Measurements from ENCODE around the gene NEGR1. TPM values are rescaled to one million over a fixed set of nuclear protein-coding genes. Genes with fewer than 3 reads are reported as not detected.

Gene NEGR1
- total RNA-seq, 1 donor from 2014 or later = 19.2 TPM

DNA sequence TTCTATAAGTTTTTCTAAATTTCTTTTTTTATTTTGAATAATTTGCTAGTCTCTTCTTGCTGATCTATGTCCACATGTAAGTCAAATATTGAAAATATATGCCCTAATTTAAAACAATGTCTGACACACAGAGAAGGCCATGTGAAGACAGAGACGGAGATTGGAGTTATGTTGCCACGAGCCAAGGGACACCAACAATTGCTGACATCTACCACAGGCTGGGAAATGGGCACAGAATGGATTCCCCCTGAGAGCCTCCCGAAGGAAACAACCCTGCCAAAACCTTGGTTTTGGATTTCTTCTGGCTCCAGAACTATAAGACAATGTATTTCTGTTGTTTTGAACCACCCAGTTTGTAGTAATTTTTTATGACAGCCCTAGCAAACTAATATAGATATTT, 716.5 kb downstream of the NEGR1 start:
- no peak for DNase-seq (ENCODE audit: extremely low spot score in 2 of 2)
- H3K4me1 ChIP-seq = no peaks in the 10 kb centered on the region
- TF ChIP-seq POLR2AphosphoS5 (IDR thresholded peaks at IDR 0.05; ENCODE audit: insufficient read depth in 1 of 2, low read depth in 1 of 2) = no peak
- TF ChIP-seq POLR2A (IDR thresholded peaks at IDR 0.05) = no peak
- TF ChIP-seq, protein P1, sequence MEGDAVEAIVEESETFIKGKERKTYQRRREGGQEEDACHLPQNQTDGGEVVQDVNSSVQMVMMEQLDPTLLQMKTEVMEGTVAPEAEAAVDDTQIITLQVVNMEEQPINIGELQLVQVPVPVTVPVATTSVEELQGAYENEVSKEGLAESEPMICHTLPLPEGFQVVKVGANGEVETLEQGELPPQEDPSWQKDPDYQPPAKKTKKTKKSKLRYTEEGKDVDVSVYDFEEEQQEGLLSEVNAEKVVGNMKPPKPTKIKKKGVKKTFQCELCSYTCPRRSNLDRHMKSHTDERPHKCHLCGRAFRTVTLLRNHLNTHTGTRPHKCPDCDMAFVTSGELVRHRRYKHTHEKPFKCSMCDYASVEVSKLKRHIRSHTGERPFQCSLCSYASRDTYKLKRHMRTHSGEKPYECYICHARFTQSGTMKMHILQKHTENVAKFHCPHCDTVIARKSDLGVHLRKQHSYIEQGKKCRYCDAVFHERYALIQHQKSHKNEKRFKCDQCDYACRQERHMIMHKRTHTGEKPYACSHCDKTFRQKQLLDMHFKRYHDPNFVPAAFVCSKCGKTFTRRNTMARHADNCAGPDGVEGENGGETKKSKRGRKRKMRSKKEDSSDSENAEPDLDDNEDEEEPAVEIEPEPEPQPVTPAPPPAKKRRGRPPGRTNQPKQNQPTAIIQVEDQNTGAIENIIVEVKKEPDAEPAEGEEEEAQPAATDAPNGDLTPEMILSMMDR (IDR thresholded peaks at IDR 0.05) = no peak
- no peaks in the 10 kb centered on the region for H3K9me3 ChIP-seq
- no peaks in the 10 kb centered on the region for H3K36me3 ChIP-seq
- no peak overlapping the region for H3K4me3 ChIP-seq
- no peaks in the 10 kb centered on the region for H3K27me3 ChIP-seq
- intact Hi-C loops (cut with DNase I) = no loop called here
- H3K27ac ChIP-seq = no peak overlapping the region

GRCh38 chr1:71565262-71565661, 717.1 kb downstream of the NEGR1 start:
- TF ChIP-seq, protein P1 (IDR thresholded peaks at IDR 0.05) = no peak
- TF ChIP-seq POLR2AphosphoS5 (IDR thresholded peaks at IDR 0.05; ENCODE audit: insufficient read depth in 1 of 2, low read depth in 1 of 2) (no peak), POLR2A (IDR thresholded peaks at IDR 0.05) (no peak)
- intact Hi-C loops (cut with DNase I) = no loop called here

DNA sequence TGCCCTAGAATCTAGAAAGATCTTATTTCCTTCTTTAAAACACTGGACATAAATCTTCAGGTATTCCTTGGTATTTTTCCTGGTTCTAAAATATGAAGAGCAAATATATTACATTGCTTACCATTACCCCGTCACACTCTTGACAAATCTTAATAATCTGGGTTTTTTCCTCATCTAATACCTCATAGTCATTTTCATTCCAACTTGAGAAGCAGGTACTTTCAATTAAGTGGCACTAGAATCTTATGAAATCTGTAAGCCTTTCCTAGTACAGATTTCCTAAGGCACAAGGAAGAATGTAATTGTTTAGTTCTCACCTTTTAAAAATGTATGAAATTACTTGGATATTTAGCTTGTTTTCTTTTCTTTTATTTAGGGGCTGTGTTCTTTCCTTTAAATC, 720.0 kb downstream of the NEGR1 start:
- Histone ChIP-seq H3K9me3 (no peaks in the 10 kb centered on the region), H3K4me3 (no peak overlapping the region), H3K36me3 (no peaks in the 10 kb centered on the region), H3K27me3 (no peaks in the 10 kb centered on the region), H3K27ac (no peak overlapping the region), H3K4me1 (no peaks in the 10 kb centered on the region)
- no peak for DNase-seq (ENCODE audit: extremely low spot score in 2 of 2)
- TF ChIP-seq, protein P1 (IDR thresholded peaks at IDR 0.05) = no peak
- TF ChIP-seq POLR2A (IDR thresholded peaks at IDR 0.05) = no peak
- TF ChIP-seq POLR2AphosphoS5 (IDR thresholded peaks at IDR 0.05; ENCODE audit: insufficient read depth in 1 of 2, low read depth in 1 of 2) = no peak
- intact Hi-C loops (cut with DNase I) = no loop called here

More at GRCh38 chr1:71565262-71565661, 717.1 kb downstream of the NEGR1 start:
- no peak for DNase-seq (ENCODE audit: extremely low spot score in 2 of 2)
- Histone ChIP-seq H3K9me3 (no peaks in the 10 kb centered on the region), H3K4me1 (no peaks in the 10 kb centered on the region), H3K4me3 (no peak overlapping the region), H3K36me3 (no peaks in the 10 kb centered on the region), H3K27ac (no peak overlapping the region), H3K27me3 (no peaks in the 10 kb centered on the region)

DNA sequence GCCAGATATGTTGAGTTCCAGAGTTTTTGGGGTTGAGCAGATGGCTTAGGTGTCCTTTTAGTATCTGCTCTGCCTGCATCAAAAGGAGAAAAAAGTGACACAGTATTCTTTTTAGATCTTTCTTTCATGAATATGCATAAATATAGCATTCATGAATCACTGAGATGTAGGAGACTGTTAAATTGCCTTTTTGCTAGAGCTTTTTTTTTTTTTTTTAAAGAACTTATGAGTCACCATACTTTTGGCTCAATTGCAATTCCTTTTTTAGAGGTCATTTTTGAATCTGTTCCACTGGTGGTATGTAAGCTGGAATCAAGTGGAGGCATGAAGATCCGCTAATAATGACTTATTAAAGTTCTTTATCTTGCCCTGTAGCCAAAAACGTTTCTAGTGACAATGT, 720.6 kb downstream of the NEGR1 start:
- Histone ChIP-seq H3K27me3 (no peaks in the 10 kb centered on the region), H3K36me3 (no peaks in the 10 kb centered on the region), H3K27ac (no peak overlapping the region), H3K4me1 (no peaks in the 10 kb centered on the region), H3K9me3 (no peaks in the 10 kb centered on the region), H3K4me3 (no peak overlapping the region)
- no peak for TF ChIP-seq POLR2AphosphoS5 (IDR thresholded peaks at IDR 0.05; ENCODE audit: insufficient read depth in 1 of 2, low read depth in 1 of 2)
- TF ChIP-seq, protein P1 (IDR thresholded peaks at IDR 0.05) = no peak
- TF ChIP-seq POLR2A (IDR thresholded peaks at IDR 0.05) = no peak
- intact Hi-C loops (cut with DNase I) = no loop called here
- DNase-seq (ENCODE audit: extremely low spot score in 2 of 2) = no peak

DNA sequence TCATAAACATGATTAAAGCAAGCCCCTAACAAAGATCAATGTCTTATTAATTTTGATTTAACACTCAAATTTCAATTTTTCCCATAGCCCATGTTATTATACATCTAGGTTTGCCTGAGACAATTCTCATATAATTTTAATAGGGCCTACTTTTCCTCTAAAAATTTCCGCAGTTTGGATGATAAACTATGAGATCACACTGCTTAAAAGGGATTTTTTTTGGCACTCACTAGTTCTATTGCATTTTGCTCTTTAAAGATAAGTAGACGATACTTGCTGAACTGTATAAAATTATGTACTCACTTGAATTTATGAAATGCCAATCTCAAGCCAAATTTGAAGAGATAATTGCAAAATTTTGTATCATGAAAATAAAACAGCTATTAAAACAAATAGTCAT, 721.1 kb downstream of the NEGR1 start:
- H3K27ac ChIP-seq = no peak overlapping the region
- no peaks in the 10 kb centered on the region for H3K36me3 ChIP-seq
- no peak overlapping the region for H3K4me3 ChIP-seq
- no peak for DNase-seq (ENCODE audit: extremely low spot score in 2 of 2)
- intact Hi-C loops (cut with DNase I) = no loop called here
- no peaks in the 10 kb centered on the region for H3K27me3 ChIP-seq
- H3K4me1 ChIP-seq = no peaks in the 10 kb centered on the region
- TF ChIP-seq, protein P1 (IDR thresholded peaks at IDR 0.05) = no peak
- no peak for TF ChIP-seq POLR2AphosphoS5 (IDR thresholded peaks at IDR 0.05; ENCODE audit: insufficient read depth in 1 of 2, low read depth in 1 of 2)
- TF ChIP-seq POLR2A (IDR thresholded peaks at IDR 0.05) = no peak
- no peaks in the 10 kb centered on the region for H3K9me3 ChIP-seq
